ENCODE data around the gene ADAM30. TPM values are rescaled to one million over a fixed set of nuclear protein-coding genes. Genes with fewer than 3 reads are reported as not detected.
"Not testable (repeated sequence)": the region's sequence is repeated elsewhere in the genome, so short reads cannot be mapped to it uniquely, and the experiment has no call there.

Gene ADAM30
- total RNA-seq, 2 donors from 2014 or later: not detected

- intact Hi-C loops (cut with DNase I): loop anchor here (5.0 kb wide), 1 partner anchor 59 kb away; no protein-coding TSS in a partner anchor
Observed at GRCh38 chr1:119866451-119866850, 29.9 kb downstream of the ADAM30 start.

GRCh38 chr1:119865627-119866026, 30.7 kb downstream of the ADAM30 start:
- Histone ChIP-seq H3K27ac (no peak overlapping the region), H3K4me3 (no peak overlapping the region), H3K9me3 (no peaks in the 10 kb centered on the region), H3K36me3 (no peaks in the 10 kb centered on the region), H3K27me3 (no peaks in the 10 kb centered on the region), H3K9ac (ENCODE audit: low read depth in 2 of 2, low read length in 2 of 2) (no peak overlapping the region), H3K4me1 (no peaks in the 10 kb centered on the region)
- no peak for DNase-seq
- TF ChIP-seq CTCF (IDR thresholded peaks at IDR 0.05): no peak
- intact Hi-C loops (cut with DNase I): loop anchor here (5.0 kb wide), 1 partner anchor 58 kb away; no protein-coding TSS in a partner anchor

More at GRCh38 chr1:119866451-119866850, 29.9 kb downstream of the ADAM30 start:
- no peak for DNase-seq
- Histone ChIP-seq H3K27ac (no peak overlapping the region), H3K4me1 (no peaks in the 10 kb centered on the region), H3K27me3 (no peaks in the 10 kb centered on the region), H3K36me3 (no peaks in the 10 kb centered on the region), H3K9ac (ENCODE audit: low read depth in 2 of 2, low read length in 2 of 2) (no peak overlapping the region), H3K4me3 (no peak overlapping the region), H3K9me3 (no peaks in the 10 kb centered on the region)
- TF ChIP-seq CTCF (IDR thresholded peaks at IDR 0.05): no peak

GRCh38 chr1:119862276-119862675, 34.0 kb downstream of the ADAM30 start:
- Histone ChIP-seq H3K9me3 (no peaks in the 10 kb centered on the region), H3K27me3 (no peaks in the 10 kb centered on the region), H3K36me3 (no peaks in the 10 kb centered on the region), H3K4me3 (no peak overlapping the region), H3K9ac (ENCODE audit: low read depth in 2 of 2, low read length in 2 of 2) (no peak overlapping the region), H3K4me1 (no peaks in the 10 kb centered on the region), H3K27ac (no peak overlapping the region)
- intact Hi-C loops (cut with DNase I): no loop called here
- no peak for TF ChIP-seq CTCF (IDR thresholded peaks at IDR 0.05)
- DNase-seq: no peak

GRCh38 chr1:119861547-119861946, 34.8 kb downstream of the ADAM30 start:
- intact Hi-C loops (cut with DNase I): no loop called here
- no peak overlapping the region for H3K27ac ChIP-seq
- no peaks in the 10 kb centered on the region for H3K27me3 ChIP-seq
- H3K4me3 ChIP-seq: no peak overlapping the region
- no peaks in the 10 kb centered on the region for H3K4me1 ChIP-seq
- H3K9ac ChIP-seq (ENCODE audit: low read depth in 2 of 2, low read length in 2 of 2): no peak overlapping the region
- H3K9me3 ChIP-seq: no peaks in the 10 kb centered on the region
- no peak for DNase-seq
- no peaks in the 10 kb centered on the region for H3K36me3 ChIP-seq
- no peak for TF ChIP-seq CTCF (IDR thresholded peaks at IDR 0.05)

GRCh38 chr1:119859647-119860046, 36.7 kb downstream of the ADAM30 start:
- no peak for TF ChIP-seq CTCF (IDR thresholded peaks at IDR 0.05)
- intact Hi-C loops (cut with DNase I): no loop called here
- no peak overlapping the region for H3K4me3 ChIP-seq
- DNase-seq: no peak
- H3K9me3 ChIP-seq: no peaks in the 10 kb centered on the region
- H3K27ac ChIP-seq: no peak overlapping the region
- no peaks in the 10 kb centered on the region for H3K4me1 ChIP-seq
- H3K9ac ChIP-seq (ENCODE audit: low read depth in 2 of 2, low read length in 2 of 2): no peak overlapping the region
- no peaks in the 10 kb centered on the region for H3K36me3 ChIP-seq
- H3K27me3 ChIP-seq: no peaks in the 10 kb centered on the region

GRCh38 chr1:119858556-119859214, 37.6 kb downstream of the ADAM30 start:
- DNase-seq; H3K4me3 ChIP-seq; H3K9ac ChIP-seq (ENCODE audit: low read depth in 2 of 2, low read length in 2 of 2); H3K4me1 ChIP-seq; H3K27me3 ChIP-seq; H3K9me3 ChIP-seq; intact Hi-C loops (cut with DNase I); H3K36me3 ChIP-seq; H3K27ac ChIP-seq: not testable (repeated sequence)

Measured in colonic mucosa (tissue), 4 donors.